Measurements from ENCODE around the gene ARSA.

The ARSA gene

GRCh38 chr22:50577697-50577986 lies 50.3 kb downstream of the ARSA start:
- ChIA-PET POLR2A (interaction anchor here (0.9 kb wide), 1 partner anchor 50 kb away, joined by 3 read pairs; no protein-coding TSS in a partner anchor), CTCF (interaction anchor here (0.9 to 8.8 kb wide), 3 partner anchors 13 to 115 kb away, joined by 4 to 124 read pairs (median 36); partner anchors contain the start of gene SYCE3)
- no peak for TF ChIP-seq CTCF (IDR thresholded peaks at IDR 0.05; ENCODE audit: insufficient read depth, low read length, missing control alignments)
- no peak overlapping the region for H3K4me3 ChIP-seq (ENCODE audit: low read depth, low read length)
- no peak for DNase-seq (ENCODE audit: low read depth, low spot score)

GRCh38 chr22:50576806-50577696 lies 50.9 kb downstream of the ARSA start:
- POLR2A ChIA-PET, result interaction anchor here (0.9 kb wide), 1 partner anchor 50 kb away, joined by 3 read pairs; no protein-coding TSS in a partner anchor
- TF ChIP-seq CTCF (IDR thresholded peaks at IDR 0.05; ENCODE audit: insufficient read depth, low read length, missing control alignments), result no peak
- CTCF ChIA-PET, result interaction anchor here (0.9 to 8.8 kb wide), 7 partner anchors 12 to 135 kb away, joined by 3 to 124 read pairs (median 4); partner anchors contain the start of gene SYCE3
- H3K4me3 ChIP-seq (ENCODE audit: low read depth, low read length), result no peak overlapping the region
- no peak for DNase-seq (ENCODE audit: low read depth, low spot score)

GRCh38 chr22:50576070-50576469 lies 51.9 kb downstream of the ARSA start:
- CTCF ChIA-PET, result interaction anchor here (0.7 to 8.8 kb wide), 10 partner anchors 11 to 136 kb away, joined by 3 to 124 read pairs (median 4); partner anchors contain the start of genes ARSA, SCO2 and SYCE3
- DNase-seq (ENCODE audit: low read depth, low spot score), result no peak
- no peak overlapping the region for H3K4me3 ChIP-seq (ENCODE audit: low read depth, low read length)
- POLR2A ChIA-PET, result no interaction called here
- TF ChIP-seq CTCF (IDR thresholded peaks at IDR 0.05; ENCODE audit: insufficient read depth, low read length, missing control alignments), result peak; percentile 25

GRCh38 chr22:50575426-50575941 lies 52.5 kb downstream of the ARSA start:
- CTCF ChIA-PET, result interaction anchor here (0.7 to 8.8 kb wide), 7 partner anchors 11 to 124 kb away, joined by 3 to 124 read pairs (median 6); partner anchors contain the start of genes ARSA, SCO2 and SYCE3
- no peak overlapping the region for H3K4me3 ChIP-seq (ENCODE audit: low read depth, low read length)
- DNase-seq (ENCODE audit: low read depth, low spot score), result no peak
- POLR2A ChIA-PET, result interaction anchor here (1.1 kb wide), 1 partner anchor 50 kb away, joined by 4 read pairs; the partner anchor contains the start of gene SCO2
- TF ChIP-seq CTCF (IDR thresholded peaks at IDR 0.05; ENCODE audit: insufficient read depth, low read length, missing control alignments), result no peak

All from AG04449 (cell line).